Panc1 (cell line): ENCODE measurements around the gene LRRC59. TPM values are rescaled to one million over a fixed set of nuclear protein-coding genes. Genes with fewer than 3 reads are reported as not detected.
A peak's percentile ranks its signal among the peaks of the same experiment; 100 is the strongest.

Experiments used
- ATAC-seq: fragments of 200-7000 bp; cut with Tn5 transposase; 2 replicates; pipeline ENCODE4 v1.9.1; 2020; ENCODE audit warnings: mild to moderate bottlenecking, moderate library complexity
- BruUV-seq: library from RNA; stranded (reverse); fragments of 400-500 nt; replicated peaks from 2 replicates; lab custom pipeline; 2021; lab: Mats Ljungman, UMichigan
- CTCF ChIA-PET: fragments of 300-600 bp; sonication (Branson Sonifier 250); formaldehyde crosslinking; loops from one replicate; lab custom pipeline; 2022; ENCODE audit warnings: antibody characterized with exemption; lab: Charles Lee
- POLR2A ChIA-PET: fragments of 300-600 bp; sonication (Branson Sonifier 250); formaldehyde crosslinking; loops from one replicate; lab custom pipeline; 2022; ENCODE audit warnings: antibody characterized with exemption; lab: Charles Lee
- DNase-seq: peaks from one replicate; pipeline ENCODE4 v3.0.0-alpha.2; 2010; ENCODE audit warnings: low read depth, low spot score
- H3K27ac ChIP-seq: 2 replicates; pipeline ENCODE4 v1.5.1; 2011; ENCODE audit warnings: mild to moderate bottlenecking, low read length, inconsistent platforms
- H3K27me3 ChIP-seq: fragments of 200-500 bp; sonication (Bioruptor generic); 2 replicates; pipeline ENCODE4 v1.6.0; 2014; ENCODE audit warnings: low read length, inconsistent platforms; ENCODE audit not compliant: control insufficient read depth, insufficient read depth
- H3K36me3 ChIP-seq: fragments of 200-500 bp; sonication (Bioruptor generic); 2 replicates; pipeline ENCODE4 v1.5.1; 2014; ENCODE audit warnings: inconsistent platforms, mild to moderate bottlenecking, low read length, moderate library complexity; ENCODE audit not compliant: control insufficient read depth, insufficient read depth
- H3K4me1 ChIP-seq: 2 replicates; pipeline ENCODE4 v1.5.1; 2011; ENCODE audit warnings: inconsistent platforms, mild to moderate bottlenecking, low read length, moderate library complexity; ENCODE audit not compliant: control insufficient read depth, insufficient read depth
- H3K4me3 ChIP-seq, 2 experiments: 2 replicates each; pipeline ENCODE4 v1.5.1; 2011 to 2012; ENCODE audit warnings: low read depth in 2 of 2, low read length in 2 of 2, mild to moderate bottlenecking in 2 of 2, inconsistent platforms in 1 of 2, moderate library complexity in 1 of 2
- H3K9me3 ChIP-seq: fragments of 200-500 bp; sonication (Bioruptor generic); 2 replicates; pipeline ENCODE4 v1.5.1; 2014; ENCODE audit warnings: low read depth, mild to moderate bottlenecking, inconsistent platforms, low read length, moderate library complexity; ENCODE audit not compliant: control insufficient read depth, insufficient read depth
- POLR2AphosphoS5 ChIP-seq: IDR thresholded peaks from 2 replicates; pipeline ENCODE4 v1.6.1; 2012; ENCODE audit warnings: mild to moderate bottlenecking, low read depth, low read length, moderate library complexity
- SIN3A ChIP-seq: IDR thresholded peaks from 2 replicates; pipeline ENCODE4 v1.6.1; 2012; ENCODE audit warnings: low read depth, mild to moderate bottlenecking, low read length, moderate library complexity, borderline replicate concordance; ENCODE audit not compliant: insufficient read depth
- TCF7L2 ChIP-seq: IDR thresholded peaks from 2 replicates; pipeline ENCODE4 v1.6.1; 2011; ENCODE audit warnings: mild to moderate bottlenecking, low read depth, low read length, inconsistent platforms
- in situ Hi-C: cut with HindIII; loops from 2 replicates; pipeline ENCODE4 v1.10.0; 2016; ENCODE audit warnings: low sequenced_read_pairs, low pct_unique_long_range_greater_than_20kb
- intact Hi-C: fragments of 100-400 bp; cut with micrococcal nuclease; formaldehyde crosslinking; loops from one replicate; pipeline ENCODE4 v1.10.0; 2022; ENCODE audit not compliant: unreplicated experiment
- total RNA-seq: library from RNA; stranded (reverse); gene quantifications from one replicate; pipeline ENCODE4 v1.2.1, GENCODE V29; 2021; ENCODE audit not compliant: unreplicated experiment
- TF ChIP-seq, protein P1 (sequence below), 2 experiments: IDR thresholded peaks; 2 replicates each; pipeline ENCODE4 v1.6.1; 2011 to 2012; ENCODE audit warnings: low read depth in 2 of 2, control low read depth in 1 of 2, low read length in 1 of 2, mild to moderate bottlenecking in 1 of 2, moderate library complexity in 1 of 2; ENCODE audit not compliant: insufficient read depth in 1 of 2
- TF ChIP-seq, protein P2 (sequence below): fragments of 450-650 bp; IDR thresholded peaks from 2 replicates; pipeline ENCODE4 v1.5.1; 2017; ENCODE audit warnings: mild to moderate bottlenecking

Gene LRRC59
- total RNA-seq, 1 experiment from 2014 or later = 167 TPM

DNA sequence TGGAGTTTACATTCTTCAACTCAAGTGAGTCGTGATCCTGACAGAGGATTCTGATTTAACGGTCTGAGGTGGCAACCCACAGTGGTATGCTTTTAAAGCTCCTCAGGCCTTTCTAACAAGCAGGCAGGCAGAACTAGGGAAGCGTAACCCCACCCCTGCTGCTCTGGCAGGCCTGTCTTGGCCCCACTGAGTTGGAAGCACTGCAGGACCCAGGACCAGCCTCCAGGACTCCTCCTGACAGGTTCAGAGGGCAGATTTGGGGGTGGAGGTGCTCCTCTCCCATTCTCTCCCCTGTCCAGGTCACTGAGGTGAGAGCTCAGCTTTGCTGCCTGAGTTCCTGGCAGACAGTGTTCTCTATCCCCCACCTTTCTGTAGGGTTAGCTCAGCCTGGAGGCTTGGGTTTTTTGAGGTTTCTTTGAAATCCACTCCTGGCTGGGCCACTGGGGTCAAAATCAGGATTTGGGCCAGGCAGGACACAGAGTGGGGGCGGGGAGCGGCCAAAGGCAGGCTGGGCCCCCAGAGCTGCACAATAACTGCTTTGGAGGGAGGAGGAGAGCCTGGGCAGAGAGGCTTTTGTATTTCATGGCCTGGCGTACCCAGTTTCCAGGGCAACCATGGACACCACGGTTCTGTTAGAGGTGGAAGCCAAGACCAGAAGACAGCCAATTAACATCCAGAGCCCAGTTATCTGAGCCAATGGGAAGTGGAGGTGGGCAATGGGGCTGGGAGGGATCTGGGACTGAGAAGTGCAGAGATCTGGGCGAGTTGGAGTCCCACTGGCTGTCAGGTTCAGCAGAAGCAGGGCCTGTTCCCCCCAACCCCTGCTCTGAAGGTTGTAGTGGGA is 33.9 kb downstream of the LRRC59 start:
- in situ Hi-C loops = no loop called here

DNA sequence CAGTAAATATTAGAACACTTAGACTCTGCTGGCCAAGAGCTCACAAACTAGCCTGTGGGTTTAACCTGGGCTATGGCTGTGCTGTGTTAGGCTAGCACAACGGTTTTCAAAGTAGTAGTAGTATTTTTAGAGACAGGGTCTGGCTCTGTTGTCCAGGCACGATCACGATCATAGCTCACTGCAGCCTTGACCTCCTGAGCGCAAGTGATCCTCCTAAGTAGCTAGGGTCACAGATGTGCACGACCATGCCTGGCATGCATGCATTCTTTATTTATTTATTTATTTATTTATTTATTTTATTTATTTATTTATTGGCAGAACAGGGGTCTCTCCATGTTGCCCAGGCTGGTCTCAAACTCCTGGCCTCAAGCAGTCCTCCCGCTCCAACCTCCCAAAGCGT is 34.7 kb downstream of the LRRC59 start:
- DNase-seq (no peak), ATAC-seq (no peak)
- ChIA-PET POLR2A (interaction anchor here (0.5 to 0.6 kb wide), 4 partner anchors 19 to 69 kb away, joined by 3 to 11 read pairs (median 4); no protein-coding TSS in a partner anchor), CTCF (interaction anchor here (0.6 to 2.6 kb wide), 6 partner anchors 8 to 117 kb away, joined by 3 to 21 read pairs (median 8); partner anchors contain the start of genes EME1, LRRC59 and MRPL27)
- intact Hi-C loops (no loop called here), in situ Hi-C loops (no loop called here)
- Histone ChIP-seq H3K27me3 (no peaks in the 10 kb centered on the region), H3K27ac (no peak overlapping the region), H3K9me3 (no peaks in the 10 kb centered on the region), H3K36me3 (peaks cover under 1% of the 10 kb centered on the region; the same call in 1 of the 2 replicates), H3K4me3 (no peak overlapping the region), H3K4me1 (peaks cover 7% of the 10 kb centered on the region; the same call in 1 of the 2 replicates)
- TF ChIP-seq, protein P1, sequence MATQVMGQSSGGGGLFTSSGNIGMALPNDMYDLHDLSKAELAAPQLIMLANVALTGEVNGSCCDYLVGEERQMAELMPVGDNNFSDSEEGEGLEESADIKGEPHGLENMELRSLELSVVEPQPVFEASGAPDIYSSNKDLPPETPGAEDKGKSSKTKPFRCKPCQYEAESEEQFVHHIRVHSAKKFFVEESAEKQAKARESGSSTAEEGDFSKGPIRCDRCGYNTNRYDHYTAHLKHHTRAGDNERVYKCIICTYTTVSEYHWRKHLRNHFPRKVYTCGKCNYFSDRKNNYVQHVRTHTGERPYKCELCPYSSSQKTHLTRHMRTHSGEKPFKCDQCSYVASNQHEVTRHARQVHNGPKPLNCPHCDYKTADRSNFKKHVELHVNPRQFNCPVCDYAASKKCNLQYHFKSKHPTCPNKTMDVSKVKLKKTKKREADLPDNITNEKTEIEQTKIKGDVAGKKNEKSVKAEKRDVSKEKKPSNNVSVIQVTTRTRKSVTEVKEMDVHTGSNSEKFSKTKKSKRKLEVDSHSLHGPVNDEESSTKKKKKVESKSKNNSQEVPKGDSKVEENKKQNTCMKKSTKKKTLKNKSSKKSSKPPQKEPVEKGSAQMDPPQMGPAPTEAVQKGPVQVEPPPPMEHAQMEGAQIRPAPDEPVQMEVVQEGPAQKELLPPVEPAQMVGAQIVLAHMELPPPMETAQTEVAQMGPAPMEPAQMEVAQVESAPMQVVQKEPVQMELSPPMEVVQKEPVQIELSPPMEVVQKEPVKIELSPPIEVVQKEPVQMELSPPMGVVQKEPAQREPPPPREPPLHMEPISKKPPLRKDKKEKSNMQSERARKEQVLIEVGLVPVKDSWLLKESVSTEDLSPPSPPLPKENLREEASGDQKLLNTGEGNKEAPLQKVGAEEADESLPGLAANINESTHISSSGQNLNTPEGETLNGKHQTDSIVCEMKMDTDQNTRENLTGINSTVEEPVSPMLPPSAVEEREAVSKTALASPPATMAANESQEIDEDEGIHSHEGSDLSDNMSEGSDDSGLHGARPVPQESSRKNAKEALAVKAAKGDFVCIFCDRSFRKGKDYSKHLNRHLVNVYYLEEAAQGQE (IDR thresholded peaks at IDR 0.05; ENCODE audit: insufficient read depth in 1 of 2, low read depth in 2 of 2, low read length in 1 of 2) = no peak
- TF ChIP-seq TCF7L2 = no peak
- no peak for TF ChIP-seq POLR2AphosphoS5
- no peak for TF ChIP-seq SIN3A
- TF ChIP-seq, protein P2, sequence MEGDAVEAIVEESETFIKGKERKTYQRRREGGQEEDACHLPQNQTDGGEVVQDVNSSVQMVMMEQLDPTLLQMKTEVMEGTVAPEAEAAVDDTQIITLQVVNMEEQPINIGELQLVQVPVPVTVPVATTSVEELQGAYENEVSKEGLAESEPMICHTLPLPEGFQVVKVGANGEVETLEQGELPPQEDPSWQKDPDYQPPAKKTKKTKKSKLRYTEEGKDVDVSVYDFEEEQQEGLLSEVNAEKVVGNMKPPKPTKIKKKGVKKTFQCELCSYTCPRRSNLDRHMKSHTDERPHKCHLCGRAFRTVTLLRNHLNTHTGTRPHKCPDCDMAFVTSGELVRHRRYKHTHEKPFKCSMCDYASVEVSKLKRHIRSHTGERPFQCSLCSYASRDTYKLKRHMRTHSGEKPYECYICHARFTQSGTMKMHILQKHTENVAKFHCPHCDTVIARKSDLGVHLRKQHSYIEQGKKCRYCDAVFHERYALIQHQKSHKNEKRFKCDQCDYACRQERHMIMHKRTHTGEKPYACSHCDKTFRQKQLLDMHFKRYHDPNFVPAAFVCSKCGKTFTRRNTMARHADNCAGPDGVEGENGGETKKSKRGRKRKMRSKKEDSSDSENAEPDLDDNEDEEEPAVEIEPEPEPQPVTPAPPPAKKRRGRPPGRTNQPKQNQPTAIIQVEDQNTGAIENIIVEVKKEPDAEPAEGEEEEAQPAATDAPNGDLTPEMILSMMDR = no peak
- BruUV-seq = no TSS peak

More for the DNA sequence above, 33.9 kb downstream of the LRRC59 start:
- TF ChIP-seq POLR2AphosphoS5 (peak; percentile 27; the same call in 1 of the 2 replicates), TCF7L2 (no peak)
- ChIA-PET CTCF (interaction anchor here (0.7 to 0.8 kb wide), 2 partner anchors 9 to 12 kb away, joined by 8 read pairs; partner anchors contain the start of genes EME1 and MRPL27), POLR2A (interaction anchor here (0.6 kb wide), 2 partner anchors 25 to 64 kb away, joined by 4 to 11 read pairs; no protein-coding TSS in a partner anchor)
- Histone ChIP-seq H3K4me1 (peaks cover 7% of the 10 kb centered on the region; the same call in 1 of the 2 replicates), H3K9me3 (no peaks in the 10 kb centered on the region), H3K36me3 (peaks cover 8% of the 10 kb centered on the region), H3K27ac (no peak overlapping the region), H3K27me3 (no peaks in the 10 kb centered on the region), H3K4me3 (no peak overlapping the region)
- no TSS peak for BruUV-seq
- ATAC-seq (peak; percentile 22), DNase-seq (no peak)
- intact Hi-C loops = no loop called here
